ENCODE results near the gene TJP2. TPM values are rescaled to one million over a fixed set of nuclear protein-coding genes. Genes with fewer than 3 reads are reported as not detected.

TJP2 gene
- total and polyA plus RNA-seq, 10 of the 15 experiments (the other 5 are each of a cell fraction or from before 2014, with no cell fraction given), result 6.4 to 59.9 (median 29.7) TPM

- TF ChIP-seq ZBTB33 (IDR thresholded peaks at IDR 0.05), result no peak
- no peak for TF ChIP-seq CBFB (IDR thresholded peaks at IDR 0.05; ENCODE audit: low read depth)
- no peak for TF ChIP-seq RBBP5 (conservative IDR thresholded peaks at IDR 0.05)
- TF ChIP-seq REST (IDR thresholded peaks at IDR 0.05; ENCODE audit: low read depth, low read length), result no peak
- TF ChIP-seq EZH2 (IDR thresholded peaks at IDR 0.05; ENCODE audit: borderline replicate concordance, control insufficient read depth, low read depth, low read length), result no peak
Measured at GRCh38 chr9:69211424-69212036, 37.5 kb downstream of the TJP2 start (continued).

GRCh38 chr9:69213647-69214046 is 39.6 kb downstream of the TJP2 start:
- no peaks in the 10 kb centered on the region; the same call in 1 of the 2 replicates for H3K79me2 ChIP-seq (ENCODE audit: control insufficient read depth, insufficient read depth, low read length)
- no TSS peak for BruUV-seq (replicated peaks)
- no peak overlapping the region for H3K9ac ChIP-seq (ENCODE audit: control insufficient read depth, insufficient read depth, low read length)
- no peaks in the 10 kb centered on the region for H3K9me3 ChIP-seq (replicated peaks; ENCODE audit: control insufficient read depth, insufficient read depth, low read length)
- no peak overlapping the region for H3K27ac ChIP-seq (ENCODE audit: control insufficient read depth, insufficient read depth)
- DNase-seq (ENCODE audit: low read depth, low spot score), result no peak
- no peak for ATAC-seq
- in situ Hi-C loops (cut with MboI), result no loop called here
- intact Hi-C loops (cut with micrococcal nuclease; ENCODE audit: unreplicated experiment), result no loop called here
- 95% methylated on average over 5 of the region's 5 CpGs for WGBS (ENCODE audit: insufficient coverage, insufficient replicate concordance, low lambda C conversion rate, missing lambda C conversion rate)
- no peaks in the 10 kb centered on the region for H4K20me1 ChIP-seq (ENCODE audit: control insufficient read depth, insufficient read depth)
- no peaks in the 10 kb centered on the region for H3K4me1 ChIP-seq (ENCODE audit: control insufficient read depth, insufficient read depth, low read length)
- SMC1A ChIA-PET (ENCODE audit: uncharacterized antibody, unreplicated experiment), result interaction anchor here (1.8 kb wide), 1 partner anchor 15 kb away, joined by 5 read pairs; no protein-coding TSS in a partner anchor
- RAD21 ChIA-PET (ENCODE audit: unreplicated experiment), result interaction anchor here (1.3 kb wide), 1 partner anchor 160 kb away, joined by 4 read pairs; no protein-coding TSS in a partner anchor
- no peak overlapping the region for H3K4me2 ChIP-seq (ENCODE audit: control insufficient read depth, insufficient read depth)
- H2AFZ ChIP-seq (ENCODE audit: control insufficient read depth, low read depth, low read length), result no peak overlapping the region
- no peak overlapping the region for H3K4me3 ChIP-seq
- H3K36me3 ChIP-seq (ENCODE audit: control insufficient read depth in 2 of 2, insufficient read depth in 2 of 2, low read length in 1 of 2), result peaks cover 0 to 8% of the 10 kb centered on the region in 2 experiments; a peak in 3 of 4 replicates
- CTCF ChIA-PET, result interaction anchor here (0.7 to 0.8 kb wide), 2 partner anchors 159 to 160 kb away, joined by 3 read pairs; no protein-coding TSS in a partner anchor
- no peak for FAIRE-seq
- H3K27me3 ChIP-seq (replicated peaks in 1 of 2; ENCODE audit: control insufficient read depth in 2 of 2, insufficient read depth in 2 of 2, low read length in 1 of 2), result no peaks in the 10 kb centered on the region
- POLR2A ChIA-PET, result no interaction called here
- no peak for TF ChIP-seq TARDBP (IDR thresholded peaks at IDR 0.05; ENCODE audit: borderline replicate concordance)
- no peak for TF ChIP-seq CREB1 (IDR thresholded peaks at IDR 0.05; ENCODE audit: low read depth)
- no peak for TF ChIP-seq SMAD1 (IDR thresholded peaks at IDR 0.05; ENCODE audit: low read depth, partially characterized antibody)
- TF ChIP-seq HCFC1 (IDR thresholded peaks at IDR 0.05; ENCODE audit: low read length), result no peak
- no peak for TF ChIP-seq CHD4 (IDR thresholded peaks at IDR 0.05)
- TF ChIP-seq EP300 (IDR thresholded peaks at IDR 0.05; ENCODE audit: borderline replicate concordance in 1 of 2, control insufficient read depth in 1 of 2, low read depth in 2 of 2, low read length in 2 of 2), result no peak
- no peak for TF ChIP-seq PBX3 (IDR thresholded peaks at IDR 0.05; ENCODE audit: insufficient replicate concordance, low read depth, low read length)
- no peak for TF ChIP-seq SMARCA5 (IDR thresholded peaks at IDR 0.05)
- no peak for TF ChIP-seq USF2 (IDR thresholded peaks at IDR 0.05; ENCODE audit: borderline replicate concordance, low read depth, low read length)
- TF ChIP-seq JUND (IDR thresholded peaks at IDR 0.05; ENCODE audit: low read depth, low read length), result no peak
- TF ChIP-seq TCF12 (IDR thresholded peaks at IDR 0.05; ENCODE audit: low read depth, low read length), result no peak

Measured in GM12878 (cell line).